Upper lobe of left lung (tissue), 4 donors: Measurements from ENCODE around the gene CFAP97D1.

Experiments used
- CTCF ChIP-seq, 6 experiments: fragments of 450-650 bp in 4 of 6; fragments of 200-600 bp in 2 of 6; sonication (generic) in 2 of 6; IDR thresholded peaks; one replicate each; pipeline ENCODE4 v1.5.1; 2016 to 2019; ENCODE audit warnings: antibody characterized with exemption in 6 of 6
- EP300 ChIP-seq, 4 donors: sonication (generic); formaldehyde crosslinking; IDR thresholded peaks; one replicate each; pipeline ENCODE4 v1.5.1; 2017; ENCODE audit warnings: antibody characterized with exemption in 4 of 4, control low read depth in 2 of 4
- POLR2A ChIP-seq, 4 donors: fragments of 450-650 bp; IDR thresholded peaks; one replicate each; pipeline ENCODE4 v1.5.1; 2016 to 2017; ENCODE audit warnings: antibody characterized with exemption in 4 of 4, mild to moderate bottlenecking in 2 of 4
- POLR2AphosphoS5 ChIP-seq, 2 donors: sonication (generic); formaldehyde crosslinking; IDR thresholded peaks; one replicate each; pipeline ENCODE4 v1.5.1; 2017; ENCODE audit warnings: antibody characterized with exemption in 2 of 2

- no peak for TF ChIP-seq EP300 (IDR thresholded peaks at IDR 0.05)
- no peak for TF ChIP-seq CTCF (IDR thresholded peaks at IDR 0.05)
- no peak for TF ChIP-seq POLR2A (IDR thresholded peaks at IDR 0.05)
- no peak for TF ChIP-seq POLR2AphosphoS5 (IDR thresholded peaks at IDR 0.05)
Measured at GRCh38 chr17:43757171-43757660, 23.0 kb upstream of the CFAP97D1 start.
